GM15510 (cell line): ENCODE results near the gene TMBIM1.

Experiments
- POLR2A ChIP-seq: IDR thresholded peaks from 3 replicates; pipeline ENCODE4 v1.6.1; 2011; ENCODE audit warnings: borderline replicate concordance; ENCODE audit not compliant: insufficient read length; ENCODE audit errors: extremely low read depth

TMBIM1 gene

GRCh38 chr2:218306184-218306920 lies 14.0 kb upstream of the TMBIM1 start:
- no peak for TF ChIP-seq POLR2A

- TF ChIP-seq POLR2A, result no peak
These were observed 13.1 kb upstream of the TMBIM1 start for GRCh38 chr2:218305383-218305782.

GRCh38 chr2:218301176-218301819 lies 9.0 kb upstream of the TMBIM1 start:
- TF ChIP-seq POLR2A, result no peak

- TF ChIP-seq POLR2A, result no peak
These were observed 7.8 kb upstream of the TMBIM1 start for GRCh38 chr2:218300141-218300540.

- no peak for TF ChIP-seq POLR2A
These were observed 6.1 kb upstream of the TMBIM1 start for GRCh38 chr2:218298314-218298875.

- no peak for TF ChIP-seq POLR2A
These were observed 4.5 kb upstream of the TMBIM1 start for GRCh38 chr2:218296847-218297246.

GRCh38 chr2:218296200-218296599 lies 3.9 kb upstream of the TMBIM1 start:
- TF ChIP-seq POLR2A, result no peak

- no peak for TF ChIP-seq POLR2A
These were observed 2.7 kb upstream of the TMBIM1 start for GRCh38 chr2:218295029-218295428.

- no peak for TF ChIP-seq POLR2A
These were observed 2.2 kb upstream of the TMBIM1 start for GRCh38 chr2:218294430-218295022.

- TF ChIP-seq POLR2A, result no peak
These were observed 1.6 kb upstream of the TMBIM1 start for GRCh38 chr2:218293715-218294429.

- no peak for TF ChIP-seq POLR2A
These were observed 820 bp downstream of the TMBIM1 start for GRCh38 chr2:218291318-218292047.

- TF ChIP-seq POLR2A, result no peak
These were observed 1.7 kb downstream of the TMBIM1 start for GRCh38 chr2:218290316-218291261.

- TF ChIP-seq POLR2A, result no peak
These were observed 2.5 kb downstream of the TMBIM1 start for GRCh38 chr2:218289639-218290315.
